HUDEP-2 (cell line): ENCODE data around the gene UQCRHL.

Source experiments
- DNase-seq, 76 experiments: peaks; one replicate each; lab custom pipeline; 2025; ENCODE audit not compliant: unreplicated experiment in 76 of 76; lab: John Stamatoyannopoulos, UW

UQCRHL gene

DNA sequence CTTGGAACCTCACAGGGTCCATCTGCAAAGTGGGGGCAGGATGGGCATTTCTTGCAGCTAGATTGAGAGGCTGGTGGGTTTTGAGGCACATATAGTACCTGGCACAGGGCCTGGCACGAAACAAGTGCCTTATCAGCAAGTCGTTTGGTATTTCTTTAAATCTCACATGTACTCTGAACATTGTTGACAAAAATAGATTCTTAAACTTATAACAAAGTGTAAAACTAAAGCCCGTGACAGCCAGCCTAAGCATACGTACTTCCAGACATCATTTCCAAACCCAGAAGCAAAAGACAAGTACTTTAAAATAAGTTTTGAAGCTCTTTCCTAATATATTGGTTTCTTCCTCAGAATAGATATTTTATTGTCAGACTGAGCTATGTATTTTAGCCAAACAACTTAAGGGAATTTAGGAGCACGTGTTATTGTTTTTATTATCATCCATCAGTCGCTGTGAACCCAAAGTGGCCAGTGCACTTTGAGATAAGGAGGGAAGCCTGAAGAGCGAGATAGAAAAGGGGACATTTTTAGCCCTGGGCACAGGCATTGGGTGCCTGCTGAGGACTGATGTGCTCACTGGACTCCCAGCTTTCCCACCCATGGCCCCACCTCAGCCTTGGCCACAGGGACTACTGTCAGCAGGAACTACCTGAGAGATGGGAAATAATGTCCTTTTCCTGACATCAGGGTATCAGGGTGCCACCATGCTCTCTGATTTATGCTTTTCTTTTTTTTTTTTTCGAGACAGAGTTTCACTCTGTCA, 45.9 kb downstream of the UQCRHL start:
- DNase-seq: peak in 26 of 76 experiments; percentile 5 to 55 (median 14)

DNA sequence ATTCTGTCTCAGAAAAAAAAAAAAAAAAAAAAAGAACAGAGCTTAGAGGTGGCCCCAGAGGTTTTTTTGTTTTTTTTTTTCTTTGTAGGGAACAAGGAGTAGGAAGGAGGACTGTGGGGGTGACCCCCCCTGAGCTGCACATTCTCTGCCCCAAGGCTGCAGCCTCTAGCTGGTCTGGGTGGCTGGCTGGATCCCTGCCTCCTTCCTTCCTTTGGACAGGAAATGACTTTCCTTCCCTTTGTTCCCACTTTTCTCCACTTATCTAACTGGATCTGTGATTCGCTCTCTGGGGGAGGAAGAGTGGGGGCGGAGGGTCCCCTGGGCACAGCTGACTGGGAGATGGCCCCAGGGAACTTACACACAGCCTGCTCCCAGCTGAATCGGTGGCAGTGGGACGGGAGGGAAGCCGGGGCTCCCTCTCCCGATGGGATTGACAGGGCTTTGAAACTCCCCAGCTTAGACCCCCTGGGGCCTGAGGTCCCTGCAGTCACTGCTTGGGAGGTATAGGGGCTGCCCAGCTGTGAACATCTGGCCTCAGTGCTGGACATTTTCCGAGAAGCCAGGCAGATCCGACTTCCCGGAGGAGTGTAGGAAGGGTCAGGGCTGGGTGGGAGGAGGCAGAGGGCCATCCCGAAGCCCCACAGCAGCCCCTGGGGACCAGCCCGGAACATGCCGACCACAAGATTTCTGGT, 46.8 kb downstream of the UQCRHL start:
- DNase-seq: no peak

DNA sequence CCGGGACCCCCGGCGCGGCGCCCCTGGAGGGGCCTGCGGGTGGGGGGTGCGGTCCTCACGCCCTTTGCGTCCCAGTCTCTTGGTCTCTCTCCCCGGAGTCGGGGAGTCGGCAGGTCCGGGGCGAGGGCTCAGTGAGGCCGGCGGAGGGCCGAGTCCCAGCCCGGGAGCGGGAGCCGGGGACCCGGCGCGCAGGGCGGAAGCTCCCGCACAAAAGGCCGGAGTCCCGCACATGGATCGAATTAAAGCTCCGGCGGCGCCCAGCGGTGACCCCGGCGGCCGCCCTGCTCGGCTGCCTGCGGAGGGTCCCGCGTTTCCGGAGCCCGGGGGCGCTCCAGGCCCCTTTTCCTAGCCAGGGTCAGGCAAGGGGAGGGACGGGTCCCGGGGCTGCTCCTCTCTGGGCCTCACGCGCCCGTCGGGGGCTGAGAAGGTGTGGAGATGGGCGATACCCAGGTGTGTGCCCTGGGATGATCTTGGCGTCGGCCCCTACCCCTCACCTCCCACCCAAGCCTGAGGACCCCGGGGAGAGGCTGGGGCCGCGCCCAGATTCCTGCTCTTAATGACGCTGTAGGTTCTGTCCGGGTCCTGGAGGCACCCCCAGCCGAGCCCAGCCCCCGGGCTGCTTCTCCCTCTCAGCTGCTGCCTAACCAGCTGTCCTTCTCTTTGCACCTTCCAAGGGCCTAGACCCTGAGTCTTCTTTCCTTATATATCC, 48.3 kb downstream of the UQCRHL start:
- no peak for DNase-seq

DNA sequence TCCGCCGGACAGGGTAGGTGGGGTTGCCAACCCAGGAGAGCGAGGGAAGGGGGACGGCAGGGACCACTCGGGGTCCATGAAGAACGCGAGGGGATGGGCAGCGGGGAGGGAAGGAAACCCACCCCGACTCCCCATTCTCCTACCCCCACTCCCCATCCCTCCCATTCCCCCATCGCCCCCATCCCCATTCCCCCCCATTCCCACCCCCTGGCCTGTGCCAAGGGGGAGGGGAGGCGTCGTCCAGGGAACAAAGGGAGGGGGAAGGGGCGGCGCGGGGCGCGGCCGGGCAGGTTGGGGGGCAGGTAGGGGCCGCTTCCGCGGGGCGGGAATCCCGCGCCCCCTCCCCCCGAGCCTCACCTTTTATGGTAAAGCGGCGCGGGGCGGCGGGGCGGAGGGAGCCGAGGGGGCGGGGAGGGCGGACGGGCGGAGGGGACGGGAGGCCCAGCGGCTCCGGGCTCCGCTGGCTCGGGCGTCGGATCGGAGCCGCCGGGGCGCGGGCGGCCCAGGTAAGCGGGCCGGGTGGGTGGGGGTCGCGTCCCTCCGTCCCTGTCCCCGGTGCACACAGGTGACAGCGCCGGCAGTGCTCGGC, 49.0 kb downstream of the UQCRHL start, which contains the start of gene FBLIM1:
FBLIM1 (plus strand) TSS at position 453 of the 589 bp plus-strand sequence. CDS start 6,189 bp downstream, outside the sequence.
- DNase-seq: no peak

DNA sequence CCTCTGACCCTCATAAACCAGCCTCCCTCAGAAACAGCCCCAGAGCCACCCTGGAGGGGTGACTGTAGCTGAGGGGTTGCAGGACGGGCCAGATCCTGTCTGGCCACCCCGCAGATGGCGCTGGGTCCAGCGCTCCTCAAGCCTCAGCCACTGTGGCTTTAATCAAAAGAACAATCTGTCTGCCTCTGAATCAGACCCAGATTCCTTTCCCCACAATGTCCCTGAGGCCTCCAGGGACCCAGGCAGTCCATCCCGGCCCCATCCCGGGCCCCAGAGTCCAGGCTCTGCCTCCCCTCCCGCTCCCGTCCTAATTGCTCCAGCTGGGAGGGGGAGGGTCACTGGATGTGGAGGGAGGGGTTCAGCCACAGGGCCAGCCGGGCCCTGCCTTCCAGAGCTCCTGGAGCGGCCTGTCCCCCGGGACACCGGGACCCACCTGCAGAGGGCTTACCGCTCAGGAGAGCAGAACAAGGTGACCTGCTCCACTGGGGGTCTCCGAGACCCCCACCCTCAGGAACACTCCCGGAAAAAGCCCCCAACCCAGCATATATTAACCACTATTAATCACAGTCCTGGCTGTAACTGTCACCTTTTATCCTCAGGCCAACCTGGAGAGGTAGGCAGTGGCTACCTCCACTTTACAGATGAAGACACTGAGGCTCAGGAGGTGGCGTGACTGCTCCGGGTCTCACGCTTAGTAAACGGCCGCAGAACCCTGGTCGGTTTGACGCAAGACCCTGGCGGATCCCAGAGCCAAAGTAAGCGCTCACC, 49.7 kb downstream of the UQCRHL start:
- no peak for DNase-seq
